ENCODE measurements around the gene ASL. TPM values are rescaled to one million over a fixed set of nuclear protein-coding genes. Genes with fewer than 3 reads are reported as not detected.
A peak's percentile ranks its signal among the peaks of the same experiment; 100 is the strongest.
"Not testable (repeated sequence)": the region's sequence is repeated elsewhere in the genome, so short reads cannot be mapped to it uniquely, and the experiment has no call there.

The ASL gene
- 39.7 and 71.4 TPM in 2 replicates for total RNA-seq

GRCh38 chr7:66075590-66076461 lies at the start of gene ASL:
Gene ASL, plus strand, starts transcription at chr7:66075819. Its CDS starts 263 bp downstream, at chr7:66076082.
- TF ChIP-seq, protein P1, sequence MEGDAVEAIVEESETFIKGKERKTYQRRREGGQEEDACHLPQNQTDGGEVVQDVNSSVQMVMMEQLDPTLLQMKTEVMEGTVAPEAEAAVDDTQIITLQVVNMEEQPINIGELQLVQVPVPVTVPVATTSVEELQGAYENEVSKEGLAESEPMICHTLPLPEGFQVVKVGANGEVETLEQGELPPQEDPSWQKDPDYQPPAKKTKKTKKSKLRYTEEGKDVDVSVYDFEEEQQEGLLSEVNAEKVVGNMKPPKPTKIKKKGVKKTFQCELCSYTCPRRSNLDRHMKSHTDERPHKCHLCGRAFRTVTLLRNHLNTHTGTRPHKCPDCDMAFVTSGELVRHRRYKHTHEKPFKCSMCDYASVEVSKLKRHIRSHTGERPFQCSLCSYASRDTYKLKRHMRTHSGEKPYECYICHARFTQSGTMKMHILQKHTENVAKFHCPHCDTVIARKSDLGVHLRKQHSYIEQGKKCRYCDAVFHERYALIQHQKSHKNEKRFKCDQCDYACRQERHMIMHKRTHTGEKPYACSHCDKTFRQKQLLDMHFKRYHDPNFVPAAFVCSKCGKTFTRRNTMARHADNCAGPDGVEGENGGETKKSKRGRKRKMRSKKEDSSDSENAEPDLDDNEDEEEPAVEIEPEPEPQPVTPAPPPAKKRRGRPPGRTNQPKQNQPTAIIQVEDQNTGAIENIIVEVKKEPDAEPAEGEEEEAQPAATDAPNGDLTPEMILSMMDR (conservative IDR thresholded peaks at IDR 0.05; ENCODE audit: low read depth, low read length): no peak
- H3K4me3 ChIP-seq (ENCODE audit: low read depth, low read length): peak within 1 kb of the TSS; percentile 99
- no peak for DNase-seq (ENCODE audit: low read depth)

DNA sequence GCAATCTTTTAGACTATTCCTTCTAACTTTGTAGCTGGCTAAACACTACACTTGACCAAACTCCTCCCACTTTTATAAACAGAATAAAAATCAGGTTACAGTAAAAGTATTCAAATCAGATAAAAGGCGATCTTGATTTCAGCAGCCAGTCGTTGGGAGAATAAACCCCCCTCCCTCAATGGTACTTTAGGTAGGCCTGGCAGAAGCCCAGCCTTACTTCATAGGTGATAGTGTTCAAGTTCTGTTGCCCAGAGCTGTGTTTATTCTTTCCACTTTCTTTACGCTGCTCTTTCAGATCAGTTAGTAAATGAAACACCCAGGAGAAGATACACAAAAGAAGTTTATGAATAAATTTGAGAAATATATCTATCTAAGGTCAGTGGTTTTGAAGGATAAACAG lies 47.3 kb upstream of the ASL start:
- not testable (repeated sequence) for H3K4me3 ChIP-seq (ENCODE audit: low read depth, low read length); DNase-seq (ENCODE audit: low read depth)

GRCh38 chr7:66033471-66034385 lies 41.9 kb upstream of the ASL start:
- no peak for DNase-seq (ENCODE audit: low read depth)
- H3K4me3 ChIP-seq (ENCODE audit: low read depth, low read length): no peak overlapping the region
- TF ChIP-seq, protein P1 (conservative IDR thresholded peaks at IDR 0.05; ENCODE audit: low read depth, low read length): no peak

DNA sequence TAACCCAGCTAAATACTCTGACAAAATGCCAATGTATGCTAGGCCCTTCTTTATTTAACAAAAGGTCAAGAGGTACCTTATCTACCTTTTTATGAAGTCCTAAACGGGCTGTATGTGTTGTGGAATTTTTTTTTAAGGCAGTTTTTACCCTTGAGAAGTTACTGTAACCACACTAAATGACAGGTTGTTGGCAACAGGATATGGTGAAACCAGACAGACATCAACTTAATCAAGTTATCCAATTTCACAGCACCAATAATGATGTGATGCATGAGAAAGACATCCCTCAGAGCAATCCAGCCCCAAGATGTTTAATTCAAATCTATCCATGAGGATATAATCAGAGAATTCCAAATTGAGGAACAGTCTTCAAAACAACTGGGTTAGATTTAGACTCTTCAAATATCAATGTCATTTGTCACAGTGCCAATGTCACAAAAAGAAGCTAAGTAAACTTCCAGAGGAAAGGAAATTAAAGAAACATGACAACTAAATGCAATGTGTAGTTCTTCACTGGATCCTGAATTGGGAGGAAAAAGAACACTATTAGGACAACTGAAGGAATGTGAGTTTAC lies 41.1 kb upstream of the ASL start:
- not testable (repeated sequence) for DNase-seq (ENCODE audit: low read depth); H3K4me3 ChIP-seq (ENCODE audit: low read depth, low read length)

- H3K4me3 ChIP-seq (ENCODE audit: low read depth, low read length): no peak overlapping the region
- TF ChIP-seq, protein P1 (conservative IDR thresholded peaks at IDR 0.05; ENCODE audit: low read depth, low read length): no peak
- DNase-seq (ENCODE audit: low read depth): no peak
Measured at GRCh38 chr7:66036382-66036781, 39.2 kb upstream of the ASL start.

- no peak for DNase-seq (ENCODE audit: low read depth)
- TF ChIP-seq, protein P1 (conservative IDR thresholded peaks at IDR 0.05; ENCODE audit: low read depth, low read length): no peak
- H3K4me3 ChIP-seq (ENCODE audit: low read depth, low read length): no peak overlapping the region
Measured at GRCh38 chr7:66036788-66037187, 38.8 kb upstream of the ASL start.

DNA sequence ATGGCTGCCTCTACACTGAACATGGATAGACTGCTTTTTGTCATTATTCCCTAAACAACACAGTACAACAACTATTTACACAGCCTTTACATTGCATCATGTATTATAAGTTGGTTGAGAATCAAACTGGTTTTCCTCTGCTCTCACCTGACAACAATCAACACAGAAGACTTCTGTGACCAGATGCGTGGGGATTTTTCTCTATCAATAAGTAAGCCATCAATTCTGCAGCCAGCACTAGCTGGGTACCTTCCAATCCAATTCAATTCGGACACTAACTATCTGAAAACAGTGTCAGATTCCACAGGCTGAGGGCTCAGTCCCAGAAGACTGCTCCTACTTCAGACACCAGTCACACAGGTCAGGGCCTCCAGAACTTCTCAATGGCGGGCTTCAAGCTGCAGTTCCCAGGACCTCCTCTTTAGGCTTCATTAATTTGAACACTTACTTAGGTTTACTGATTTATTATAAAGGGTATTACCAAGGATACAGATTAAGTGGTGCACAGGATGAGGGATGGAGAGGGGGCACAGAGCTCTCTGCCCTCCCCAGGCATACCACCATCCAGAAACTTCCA lies 36.4 kb upstream of the ASL start:
- peak; percentile 39 for DNase-seq (ENCODE audit: low read depth)
- H3K4me3 ChIP-seq (ENCODE audit: low read depth, low read length): no peak overlapping the region
- TF ChIP-seq, protein P1 (conservative IDR thresholded peaks at IDR 0.05; ENCODE audit: low read depth, low read length): no peak
